Ishikawa (cell line): ENCODE measurements around the gene CD46.

Experiments
- CREB1 ChIP-seq: IDR thresholded peaks from 2 replicates; pipeline ENCODE4 v1.6.1; 2012; ENCODE audit warnings: low read depth
- EGR1 ChIP-seq: IDR thresholded peaks from 2 replicates; pipeline ENCODE4 v1.6.1; 2012
- EP300 ChIP-seq: IDR thresholded peaks from 2 replicates; pipeline ENCODE4 v1.6.1; 2012; ENCODE audit warnings: borderline replicate concordance
- FOXM1 ChIP-seq: IDR thresholded peaks from 2 replicates; pipeline ENCODE4 v1.6.1; 2012; ENCODE audit warnings: low read depth, borderline replicate concordance
- MAX ChIP-seq: IDR thresholded peaks from 2 replicates; pipeline ENCODE4 v1.6.1; 2012
- REST ChIP-seq: IDR thresholded peaks from 2 replicates; pipeline ENCODE4 v1.6.1; 2012; ENCODE audit warnings: low read depth, mild to moderate bottlenecking
- TAF1 ChIP-seq: IDR thresholded peaks from 2 replicates; pipeline ENCODE4 v1.6.1; 2012; ENCODE audit warnings: low read depth, mild to moderate bottlenecking
- TCF12 ChIP-seq: IDR thresholded peaks from 2 replicates; pipeline ENCODE4 v1.6.1; 2012; ENCODE audit warnings: low read depth
- YY1 ChIP-seq: IDR thresholded peaks from 2 replicates; pipeline ENCODE4 v1.6.1; 2012; ENCODE audit warnings: low read depth

DNA sequence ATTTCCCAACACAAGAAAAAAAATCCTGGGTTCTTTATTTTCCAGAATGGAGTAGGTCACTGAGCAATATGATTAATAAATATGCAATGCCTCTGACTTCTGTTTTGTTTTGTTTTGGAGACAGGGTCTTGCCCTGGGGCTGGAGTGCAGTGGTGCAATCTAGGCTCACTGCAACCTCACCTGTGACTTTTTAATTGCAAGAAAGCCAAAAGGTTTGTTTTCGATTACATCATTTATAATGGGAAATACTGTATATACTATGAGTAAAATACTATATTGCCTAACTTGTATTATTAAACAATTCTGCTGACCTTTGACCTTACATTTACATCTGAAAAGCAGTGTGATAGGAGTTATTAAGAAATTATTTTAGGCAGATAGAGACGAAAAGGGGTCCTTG, 11.6 kb upstream of the CD46 start:
- TF ChIP-seq EP300 = no peak
- TF ChIP-seq MAX = no peak
- no peak for TF ChIP-seq FOXM1
- TF ChIP-seq REST = no peak
- TF ChIP-seq CREB1 = no peak
- no peak for TF ChIP-seq EGR1
- TF ChIP-seq TAF1 = no peak
- no peak for TF ChIP-seq TCF12
- TF ChIP-seq YY1 = no peak
